Endothelial cell of umbilical vein (primary cell): ENCODE results near the gene LIPA. TPM values are rescaled to one million over a fixed set of nuclear protein-coding genes. Genes with fewer than 3 reads are reported as not detected.

Experiments used
- BruUV-seq: library from RNA; stranded (reverse); fragments of 400-500 nt; replicated peaks from 2 replicates; lab custom pipeline; 2021; lab: Mats Ljungman, UMichigan
- CTCF ChIA-PET: fragments of 300-600, 350-600 bp; sonication (Branson Sonifier 250); formaldehyde crosslinking; loops from one replicate; lab custom pipeline; 2021; ENCODE audit warnings: antibody characterized with exemption, inconsistent platforms; lab: Charles Lee
- POLR2A ChIA-PET: fragments of 300-600, 350-600 bp; sonication (Branson Sonifier 250); formaldehyde crosslinking; loops from one replicate; lab custom pipeline; 2021; ENCODE audit warnings: antibody characterized with exemption, inconsistent platforms; lab: Charles Lee
- DNase-seq: peaks from one replicate; pipeline ENCODE4 v3.0.0-alpha.2; 2011; ENCODE audit warnings: low read depth, low spot score
- FAIRE-seq: peaks from 2 replicates; lab custom pipeline; 2011; peaks lifted over from hg19 to GRCh38; lab: Jason Lieb, UNC
- H2AFZ ChIP-seq: 2 replicates; pipeline ENCODE4 v1.6.0; 2012; ENCODE audit warnings: low read depth, low read length, control low read depth, inconsistent platforms
- H3K27ac ChIP-seq: 2 replicates; pipeline ENCODE4 v1.5.1; 2011; ENCODE audit warnings: low read depth, mild to moderate bottlenecking, control low read depth, low read length, moderate library complexity; ENCODE audit not compliant: insufficient read depth
- H3K27me3 ChIP-seq, 2 experiments: 2 replicates each; pipeline versions ENCODE4 v1.6.0 to v1.6.1; 2011; ENCODE audit warnings: low read length in 2 of 2, mixed read lengths in 1 of 2; ENCODE audit not compliant: control insufficient read depth in 2 of 2, insufficient read depth in 2 of 2
- H3K36me3 ChIP-seq, 2 experiments: 2 replicates in 1 of 2; 3 replicates in 1 of 2; pipeline ENCODE4 v1.5.1; 2011; ENCODE audit warnings: low read length in 2 of 2, mild to moderate bottlenecking in 1 of 2, moderate library complexity in 1 of 2; ENCODE audit not compliant: control insufficient read depth in 2 of 2, insufficient read depth in 2 of 2; ENCODE audit errors: extremely low read depth in 1 of 2
- H3K4me1 ChIP-seq: 3 replicates; pipeline ENCODE4 v1.5.1; 2011; ENCODE audit warnings: mild to moderate bottlenecking, low read length; ENCODE audit not compliant: control insufficient read depth, insufficient read depth; ENCODE audit errors: extremely low read depth
- H3K4me2 ChIP-seq: 2 replicates; pipeline ENCODE4 v1.6.1; 2011; ENCODE audit warnings: low read length, control low read depth, mixed read lengths; ENCODE audit not compliant: insufficient read depth
- H3K4me3 ChIP-seq, 3 experiments: fragments of 200-600 bp in 1 of 3; sonication (generic), shearing (Covaris generic) in 1 of 3; replicated peaks in 1 of 3; 2 replicates each; pipeline ENCODE4 v1.5.1; 2011 to 2016; ENCODE audit warnings: control low read depth in 3 of 3, low read length in 3 of 3, mild to moderate bottlenecking in 2 of 3, inconsistent platforms in 1 of 3, low read depth in 1 of 3, moderate library complexity in 1 of 3; ENCODE audit not compliant: insufficient read depth in 1 of 3
- H3K79me2 ChIP-seq: 2 replicates; pipeline ENCODE4 v1.6.0; 2012; ENCODE audit warnings: low read length, inconsistent platforms; ENCODE audit not compliant: control insufficient read depth, insufficient read depth
- H3K9ac ChIP-seq: replicated peaks from 2 replicates; pipeline ENCODE3; 2011; ENCODE audit warnings: low read length, control low read depth; ENCODE audit not compliant: insufficient read depth; ENCODE audit errors: extremely low read depth
- H3K9me1 ChIP-seq: replicated peaks from 3 replicates; pipeline ENCODE4 v1.6.0; 2011; ENCODE audit warnings: mild to moderate bottlenecking, low read length; ENCODE audit not compliant: control insufficient read depth, insufficient read depth; ENCODE audit errors: extremely low read depth
- H3K9me3 ChIP-seq: replicated peaks from 2 replicates; pipeline ENCODE4 v1.5.1; 2012; ENCODE audit warnings: low read length, inconsistent platforms; ENCODE audit not compliant: control insufficient read depth, insufficient read depth
- H4K20me1 ChIP-seq: replicated peaks from 2 replicates; pipeline ENCODE3; 2011; ENCODE audit warnings: mild to moderate bottlenecking, low read length; ENCODE audit not compliant: control insufficient read depth, insufficient read depth; ENCODE audit errors: extremely low read depth
- CTCF ChIP-seq, 2 donors: IDR thresholded peaks; 1 replicate in 1 of 2; 2 replicates in 1 of 2; pipeline ENCODE4 v1.5.1; 2011; ENCODE audit warnings: low read length in 2 of 2, mild to moderate bottlenecking in 2 of 2, moderate library complexity in 2 of 2, control low read depth in 1 of 2, inconsistent platforms in 1 of 2, low read depth in 1 of 2; ENCODE audit not compliant: insufficient read depth in 1 of 2; ENCODE audit errors: extremely low read depth in 1 of 2
- EZH2 ChIP-seq: IDR thresholded peaks from 2 replicates; pipeline ENCODE4 v1.6.1; 2012; ENCODE audit warnings: borderline replicate concordance, low read depth, mild to moderate bottlenecking, moderate library complexity, low read length, inconsistent platforms; ENCODE audit not compliant: severe bottlenecking
- GATA2 ChIP-seq: IDR thresholded peaks from 2 replicates; pipeline ENCODE4 v1.7.0; 2011; ENCODE audit warnings: low read depth, mild to moderate bottlenecking, moderate library complexity, mixed read lengths, low read length; ENCODE audit not compliant: insufficient read length, insufficient read depth
- MYC ChIP-seq: IDR thresholded peaks from one replicate; pipeline ENCODE4 v1.6.1; 2011; ENCODE audit warnings: mild to moderate bottlenecking, low read depth, low read length
- POLR2A ChIP-seq: IDR thresholded peaks from 2 replicates; pipeline ENCODE4 v1.6.1; 2012; ENCODE audit warnings: low read depth, mild to moderate bottlenecking, control low read depth, low read length
- POLR2AphosphoS5 ChIP-seq: IDR thresholded peaks from 2 replicates; pipeline ENCODE4 v1.6.1; 2012; ENCODE audit warnings: low read depth, mild to moderate bottlenecking, control low read depth, low read length, moderate library complexity; ENCODE audit not compliant: insufficient read depth
- dilution Hi-C: fragments of 300-500 bp; cut with MboI; formaldehyde crosslinking; loops from one replicate; pipeline ENCODE4 v1.15.0; 2019; ENCODE audit warnings: low sequenced_read_pairs; ENCODE audit not compliant: extremely low pct_ligation_motif_present
- intact Hi-C: fragments of 100-400 bp; cut with micrococcal nuclease; formaldehyde crosslinking; loops from one replicate; pipeline ENCODE4 v1.10.0; 2022
- polyA plus RNA-seq, 4 experiments: library from polyadenylated mRNA; depleted of rRNA in 3 of 4; stranded (reverse) in 3 of 4; unstranded in 1 of 4; fragments of >200 nt; gene quantifications; 2 replicates each; pipeline versions ENCODE4 v1.2.1 to v1.2.3, GENCODE V29; 2011 to 2012; ENCODE audit warnings: missing spikeins in 1 of 4
- total RNA-seq: library from RNA; stranded (reverse); gene quantifications from 2 replicates; pipeline ENCODE4 v1.2.3, GENCODE V29; 2021

Gene LIPA
- total and polyA plus RNA-seq, 2 donors (not counting 3 experiments of a cell fraction or from before 2014, with no cell fraction given) = 24.0 to 41.1 TPM

- CTCF ChIA-PET = interaction anchor here (0.7 to 1.6 kb wide), 3 partner anchors 115 to 304 kb away, joined by 3 to 4 read pairs (median 3); no protein-coding TSS in a partner anchor
Measured at GRCh38 chr10:89258881-89259280, 7.3 kb upstream of the LIPA start.

More at GRCh38 chr10:89258881-89259280, 7.3 kb upstream of the LIPA start:
- dilution Hi-C loops = no loop called here
- BruUV-seq = no TSS peak
- Histone ChIP-seq H2AFZ (no peak overlapping the region), H3K27me3 (peaks cover 45 to 63% of the 10 kb centered on the region in 2 experiments), H3K79me2 (no peaks in the 10 kb centered on the region), H3K4me2 (no peak overlapping the region), H4K20me1 (no peaks in the 10 kb centered on the region), H3K36me3 (no peaks in the 10 kb centered on the region), H3K4me1 (no peaks in the 10 kb centered on the region), H3K9ac (no peak overlapping the region), H3K4me3 (no peak overlapping the region), H3K9me3 (no peaks in the 10 kb centered on the region), H3K9me1 (no peaks in the 10 kb centered on the region), H3K27ac (no peak overlapping the region)
- intact Hi-C loops = no loop called here
- DNase-seq = no peak
- no peak for FAIRE-seq
- POLR2A ChIA-PET = no interaction called here
- TF ChIP-seq POLR2A = no peak
- no peak for TF ChIP-seq GATA2
- no peak for TF ChIP-seq MYC
- no peak for TF ChIP-seq CTCF (IDR thresholded peaks at IDR 0.05; ENCODE audit: extremely low read depth in 1 of 2, insufficient read depth in 1 of 2, low read depth in 1 of 2, low read length in 2 of 2)
- no peak for TF ChIP-seq EZH2
- no peak for TF ChIP-seq POLR2AphosphoS5
